Colonic mucosa (tissue), 4 donors: ENCODE data around the gene ABL2. TPM values are rescaled to one million over a fixed set of nuclear protein-coding genes. Genes with fewer than 3 reads are reported as not detected.
"Not testable (repeated sequence)": the region's sequence is repeated elsewhere in the genome, so short reads cannot be mapped to it uniquely, and the experiment has no call there.

Experiments used
- DNase-seq: peaks from one replicate; pipeline ENCODE4 v3.0.0-alpha.2; 2020
- H3K27ac ChIP-seq: fragments of 200-600 bp; one replicate; pipeline ENCODE4 v1.8.0; 2021
- H3K27me3 ChIP-seq: fragments of 200-600 bp; one replicate; pipeline ENCODE4 v1.8.0; 2021
- H3K36me3 ChIP-seq: fragments of 200-600 bp; one replicate; pipeline ENCODE4 v1.8.0; 2021
- H3K4me1 ChIP-seq: fragments of 200-600 bp; one replicate; pipeline ENCODE4 v1.8.0; 2021; ENCODE audit warnings: mild to moderate bottlenecking
- H3K4me3 ChIP-seq: fragments of 200-600 bp; one replicate; pipeline ENCODE4 v1.8.0; 2021
- H3K9ac ChIP-seq, 2 donors: one replicate each; pipeline ENCODE4 v1.7.0; 2013; ENCODE audit warnings: control low read depth in 2 of 2, low read depth in 2 of 2, low read length in 2 of 2
- H3K9me3 ChIP-seq: fragments of 200-600 bp; one replicate; pipeline ENCODE4 v1.8.0; 2021
- CTCF ChIP-seq: fragments of 200-600 bp; IDR thresholded peaks from one replicate; pipeline ENCODE4 v1.8.0; 2022; ENCODE audit warnings: antibody characterized with exemption, mild to moderate bottlenecking
- intact Hi-C: fragments of 100-400 bp; cut with DNase I; formaldehyde crosslinking; loops from one replicate; pipeline ENCODE4 v1.14.1; 2022
- total RNA-seq, 2 donors: library from RNA; stranded (reverse); fragmentation: NEBNext Ultra II Directional in 1 of 2; extraction: Animal tissue kit (Norgen Biotek cat#: 25700) in 1 of 2; gene quantifications; one replicate each; pipeline ENCODE4 v1.2.1, GENCODE V29; 2021
- donor health status: healthy.
- donor health status: DM: no; HTN: no; CAD: no.
- donor health status: DM: no; HTN: no; CAD: no.

Gene ABL2
- total RNA-seq, 2 donors from 2014 or later = 9.1 to 12.8 TPM

- Histone ChIP-seq H3K9ac (no peak overlapping the region), H3K27me3 (no peaks in the 10 kb centered on the region), H3K4me1 (no peaks in the 10 kb centered on the region), H3K36me3 (no peaks in the 10 kb centered on the region), H3K27ac (no peak overlapping the region), H3K9me3 (no peaks in the 10 kb centered on the region), H3K4me3 (no peak overlapping the region)
- no peak for TF ChIP-seq CTCF
- DNase-seq = no peak
- intact Hi-C loops = no loop called here
Observed at GRCh38 chr1:179262183-179262582, 32.7 kb upstream of the ABL2 start.

- H3K4me3 ChIP-seq = no peak overlapping the region
- no peaks in the 10 kb centered on the region for H3K9me3 ChIP-seq
- no peak for DNase-seq
- H3K36me3 ChIP-seq = no peaks in the 10 kb centered on the region
- no peak overlapping the region for H3K9ac ChIP-seq
- no peaks in the 10 kb centered on the region for H3K4me1 ChIP-seq
- no peaks in the 10 kb centered on the region for H3K27me3 ChIP-seq
- TF ChIP-seq CTCF = no peak
- intact Hi-C loops = no loop called here
- no peak overlapping the region for H3K27ac ChIP-seq
Observed at GRCh38 chr1:179253286-179253972, 24.0 kb upstream of the ABL2 start.

- Histone ChIP-seq H3K4me1 (no peaks in the 10 kb centered on the region), H3K36me3 (no peaks in the 10 kb centered on the region), H3K9me3 (no peaks in the 10 kb centered on the region), H3K27ac (no peak overlapping the region), H3K27me3 (no peaks in the 10 kb centered on the region), H3K4me3 (no peak overlapping the region), H3K9ac (no peak overlapping the region)
- intact Hi-C loops = no loop called here
- TF ChIP-seq CTCF = no peak
- DNase-seq = no peak
Observed at GRCh38 chr1:179252606-179253005, 23.1 kb upstream of the ABL2 start.

GRCh38 chr1:179251675-179252074 lies 22.2 kb upstream of the ABL2 start:
- H3K4me3 ChIP-seq = no peak overlapping the region
- no peaks in the 10 kb centered on the region for H3K9me3 ChIP-seq
- no peaks in the 10 kb centered on the region for H3K4me1 ChIP-seq
- intact Hi-C loops = loop anchor here (2.0 kb wide), 1 partner anchor 119 kb away; no protein-coding TSS in a partner anchor
- no peak overlapping the region for H3K9ac ChIP-seq
- no peaks in the 10 kb centered on the region for H3K36me3 ChIP-seq
- no peak for DNase-seq
- no peaks in the 10 kb centered on the region for H3K27me3 ChIP-seq
- peak; percentile 48 for TF ChIP-seq CTCF
- no peak overlapping the region for H3K27ac ChIP-seq

GRCh38 chr1:179247923-179248322 lies 18.4 kb upstream of the ABL2 start:
- Histone ChIP-seq H3K27me3 (no peaks in the 10 kb centered on the region), H3K36me3 (no peaks in the 10 kb centered on the region), H3K4me1 (no peaks in the 10 kb centered on the region), H3K4me3 (no peak overlapping the region), H3K9ac (no peak overlapping the region), H3K9me3 (no peaks in the 10 kb centered on the region), H3K27ac (no peak overlapping the region)
- intact Hi-C loops = no loop called here
- no peak for DNase-seq
- no peak for TF ChIP-seq CTCF

- H3K9me3 ChIP-seq, DNase-seq, H3K4me1 ChIP-seq, H3K9ac ChIP-seq, H3K27me3 ChIP-seq, H3K4me3 ChIP-seq, H3K36me3 ChIP-seq, intact Hi-C loops, H3K27ac ChIP-seq: not testable (repeated sequence)
Observed at GRCh38 chr1:179245426-179245825, 15.9 kb upstream of the ABL2 start.
